H1 (cell line): ENCODE data around the gene MROH2A. TPM values are rescaled to one million over a fixed set of nuclear protein-coding genes. Genes with fewer than 3 reads are reported as not detected.

ENCODE experiments used
- RNF2 ChIP-seq: fragments of 200-900, 300-1000 bp; sonication (generic); IDR thresholded peaks from 2 replicates; pipeline ENCODE4 v1.7.1; 2016; ENCODE audit warnings: borderline replicate concordance, low read depth, mild to moderate bottlenecking, antibody characterized with exemption, low read length; ENCODE audit not compliant: poor library complexity, severe bottlenecking; ENCODE audit errors: missing control alignments
- polyA plus RNA-seq, 7 experiments: library from polyadenylated mRNA; depleted of rRNA in 3 of 7; stranded (reverse) in 5 of 7; unstranded in 2 of 7; fragments of >200 nt in 5 of 7; fragments of 200-250 nt in 2 of 7; gene quantifications; 1 replicate in 5 of 7; 2 replicates in 1 of 7; 4 replicates in 1 of 7; pipeline versions ENCODE4 v1.2.1 to v1.2.3, GENCODE V29; 2011 to 2013; ENCODE audit warnings: missing spikeins in 2 of 7, mixed read lengths in 2 of 7
- total RNA-seq: library from RNA; stranded (reverse); fragmentation: NEBNext Ultra II Directional; extraction: Animal tissue kit (Norgen Biotek cat#: 25700); gene quantifications from 2 replicates; pipeline ENCODE4 v1.2.1, GENCODE V29; 2021

MROH2A gene
- total and polyA plus RNA-seq, 2 of the 8 experiments (the other 6 are each of a cell fraction or from before 2014, with no cell fraction given): not detected

GRCh38 chr2:233740870-233741269, 37.3 kb upstream of the MROH2A start (continued):
- no peak for TF ChIP-seq RNF2
